CD4-positive, CD25-positive, alpha-beta regulatory T cell (primary cell): ENCODE measurements around the gene KIF26A. TPM values are rescaled to one million over a fixed set of nuclear protein-coding genes. Genes with fewer than 3 reads are reported as not detected.

ENCODE experiments used
- ATAC-seq, 2 donors: fragments of 150-1000 bp; cut with Tn5 transposase; one replicate each; pipeline ENCODE4 v1.10.0; 2021; ENCODE audit warnings: low read depth in 2 of 2, moderate number of reproducible peaks in 2 of 2, moderate library complexity in 1 of 2
- DNase-seq, 3 donors: peaks; one replicate each; pipeline versions ENCODE4 v3.0.0 to v3.0.0-alpha.2; 2012 to 2022; ENCODE audit warnings: mixed read lengths in 1 of 3
- H3K27ac ChIP-seq: one replicate; pipeline ENCODE4 v1.7.0; 2013; ENCODE audit warnings: mild to moderate bottlenecking, low read length; ENCODE audit not compliant: insufficient read depth, poor library complexity, severe bottlenecking
- H3K27me3 ChIP-seq: one replicate; pipeline ENCODE4 v1.7.0; 2013; ENCODE audit warnings: low read length; ENCODE audit not compliant: control insufficient read depth, insufficient read depth
- H3K36me3 ChIP-seq: one replicate; pipeline ENCODE4 v1.7.0; 2013; ENCODE audit warnings: mild to moderate bottlenecking, low read length, moderate library complexity; ENCODE audit not compliant: control insufficient read depth, insufficient read depth
- H3K4me1 ChIP-seq: 2 replicates; pipeline ENCODE4 v1.7.0; 2013; ENCODE audit warnings: mild to moderate bottlenecking, low read length; ENCODE audit not compliant: insufficient read depth, control insufficient read depth, poor library complexity, severe bottlenecking
- H3K4me3 ChIP-seq: one replicate; pipeline ENCODE4 v1.7.0; 2013; ENCODE audit warnings: low read depth, mild to moderate bottlenecking, low read length, moderate library complexity
- H3K9me3 ChIP-seq, 2 experiments: 1 replicate in 1 of 2; 2 replicates in 1 of 2; pipeline ENCODE4 v1.7.0; 2013; ENCODE audit warnings: low read length in 2 of 2, mild to moderate bottlenecking in 1 of 2, moderate library complexity in 1 of 2; ENCODE audit not compliant: control insufficient read depth in 2 of 2
- H3K27ac Mint-ChIP-seq, 3 donors: one replicate each; pipeline ENCODE4 v1.8.0; 2020 to 2022; ENCODE audit warnings: mild to moderate bottlenecking in 3 of 3, mixed read lengths in 3 of 3, moderate library complexity in 2 of 3
- H3K27me3 Mint-ChIP-seq: one replicate; pipeline ENCODE4 v1.8.0; 2022; ENCODE audit warnings: mild to moderate bottlenecking, mixed read lengths
- H3K36me3 Mint-ChIP-seq: one replicate; pipeline ENCODE4 v1.8.0; 2020; ENCODE audit warnings: mixed read lengths
- H3K4me1 Mint-ChIP-seq, 4 donors: one replicate each; pipeline ENCODE4 v1.8.0; 2020 to 2022; ENCODE audit warnings: mixed read lengths in 4 of 4, mild to moderate bottlenecking in 1 of 4
- H3K4me3 Mint-ChIP-seq, 4 donors: one replicate each; pipeline ENCODE4 v1.8.0; 2020 to 2022; ENCODE audit warnings: mild to moderate bottlenecking in 4 of 4, mixed read lengths in 4 of 4, moderate library complexity in 3 of 4
- H3K9me3 Mint-ChIP-seq, 7 donors: one replicate each; pipeline ENCODE4 v1.8.0; 2020 to 2022; ENCODE audit warnings: mixed read lengths in 7 of 7, mild to moderate bottlenecking in 3 of 7, moderate library complexity in 2 of 7
- polyA plus RNA-seq, 4 donors: library from polyadenylated mRNA; unstranded; fragments of 300-500 nt; fragmentation: Illumina TruSeq; gene quantifications; one replicate each; pipeline ENCODE4 v1.2.3, GENCODE V29; 2021
- total RNA-seq: library from RNA; stranded (reverse); gene quantifications from one replicate; pipeline ENCODE4 v1.2.3, GENCODE V29; 2022

KIF26A gene
- total and polyA plus RNA-seq, 5 donors from 2014 or later, result 0.07 TPM; not detected in 4

DNA sequence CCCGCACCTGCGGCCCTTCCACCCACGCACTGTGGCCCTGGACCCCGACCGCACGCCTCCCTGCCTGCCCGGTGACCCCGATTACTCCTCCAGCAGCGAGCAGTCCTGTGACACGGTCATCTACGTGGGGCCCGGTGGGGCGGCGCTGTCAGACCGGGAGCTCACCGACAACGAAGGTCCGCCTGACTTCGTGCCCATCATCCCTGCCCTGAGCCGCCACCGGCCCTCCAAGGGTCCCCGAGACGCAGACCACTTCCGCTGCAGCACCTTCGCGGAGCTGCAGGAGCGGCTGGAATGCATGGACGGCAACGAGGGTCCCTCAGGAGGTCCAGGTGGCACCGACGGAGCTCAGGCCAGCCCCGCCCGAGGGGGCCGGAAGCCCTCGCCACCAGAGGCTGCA, 36.7 kb downstream of the KIF26A start:
- H3K27ac ChIP-seq, result no peak overlapping the region
- no peak overlapping the region for H3K27ac Mint-ChIP-seq
- H3K4me3 ChIP-seq, result no peak overlapping the region
- no peaks in the 10 kb centered on the region for H3K27me3 Mint-ChIP-seq
- no peaks in the 10 kb centered on the region for H3K27me3 ChIP-seq
- no peak overlapping the region for H3K4me3 Mint-ChIP-seq
- DNase-seq (no peak), ATAC-seq (no peak)
- no peaks in the 10 kb centered on the region for H3K4me1 Mint-ChIP-seq
- no peaks in the 10 kb centered on the region for H3K9me3 ChIP-seq
- H3K36me3 Mint-ChIP-seq, result no peaks in the 10 kb centered on the region
- H3K36me3 ChIP-seq, result no peaks in the 10 kb centered on the region
- no peaks in the 10 kb centered on the region for H3K9me3 Mint-ChIP-seq
- no peaks in the 10 kb centered on the region for H3K4me1 ChIP-seq

GRCh38 chr14:104175811-104176210, 37.4 kb downstream of the KIF26A start:
- no peak overlapping the region for H3K27ac ChIP-seq
- H3K27me3 ChIP-seq, result no peaks in the 10 kb centered on the region
- H3K4me3 Mint-ChIP-seq, result no peak overlapping the region
- H3K9me3 ChIP-seq, result no peaks in the 10 kb centered on the region
- ATAC-seq (no peak), DNase-seq (no peak)
- no peaks in the 10 kb centered on the region for H3K36me3 Mint-ChIP-seq
- no peaks in the 10 kb centered on the region for H3K4me1 ChIP-seq
- H3K27ac Mint-ChIP-seq, result no peak overlapping the region
- no peaks in the 10 kb centered on the region for H3K36me3 ChIP-seq
- H3K9me3 Mint-ChIP-seq, result no peaks in the 10 kb centered on the region
- H3K4me3 ChIP-seq, result no peak overlapping the region
- no peaks in the 10 kb centered on the region for H3K4me1 Mint-ChIP-seq
- H3K27me3 Mint-ChIP-seq, result no peaks in the 10 kb centered on the region

GRCh38 chr14:104176611-104177010, 38.2 kb downstream of the KIF26A start:
- Mint-ChIP-seq H3K9me3 (no peaks in the 10 kb centered on the region), H3K27me3 (no peaks in the 10 kb centered on the region), H3K4me1 (no peaks in the 10 kb centered on the region), H3K27ac (no peak overlapping the region), H3K36me3 (no peaks in the 10 kb centered on the region), H3K4me3 (no peak overlapping the region)
- no peaks in the 10 kb centered on the region for H3K9me3 ChIP-seq
- no peak overlapping the region for H3K4me3 ChIP-seq
- H3K27me3 ChIP-seq, result no peaks in the 10 kb centered on the region
- DNase-seq (no peak), ATAC-seq (no peak)
- H3K36me3 ChIP-seq, result no peaks in the 10 kb centered on the region
- no peaks in the 10 kb centered on the region for H3K4me1 ChIP-seq
- H3K27ac ChIP-seq, result no peak overlapping the region

DNA sequence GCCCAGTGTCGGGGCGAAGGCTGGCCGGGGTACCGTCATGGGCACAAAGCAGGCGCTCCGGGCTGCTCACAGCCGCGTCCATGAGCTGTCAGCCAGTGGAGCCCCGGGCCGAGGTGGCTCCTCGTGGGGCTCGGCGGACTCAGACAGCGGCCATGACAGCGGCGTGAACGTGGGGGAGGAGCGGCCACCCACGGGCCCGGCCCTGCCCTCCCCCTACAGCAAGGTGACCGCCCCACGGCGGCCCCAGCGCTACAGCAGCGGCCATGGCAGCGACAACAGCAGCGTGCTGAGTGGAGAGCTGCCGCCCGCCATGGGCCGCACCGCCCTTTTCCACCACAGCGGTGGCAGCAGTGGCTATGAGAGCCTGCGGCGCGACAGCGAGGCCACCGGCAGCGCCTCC, 39.0 kb downstream of the KIF26A start:
- H3K27ac ChIP-seq, result no peak overlapping the region
- ATAC-seq, result no peak
- H3K36me3 Mint-ChIP-seq, result no peaks in the 10 kb centered on the region
- no peaks in the 10 kb centered on the region for H3K27me3 Mint-ChIP-seq
- no peak overlapping the region for H3K4me3 ChIP-seq
- no peak for DNase-seq
- no peaks in the 10 kb centered on the region for H3K4me1 ChIP-seq
- no peaks in the 10 kb centered on the region for H3K27me3 ChIP-seq
- H3K9me3 Mint-ChIP-seq, result no peaks in the 10 kb centered on the region
- H3K9me3 ChIP-seq, result no peaks in the 10 kb centered on the region
- no peaks in the 10 kb centered on the region for H3K4me1 Mint-ChIP-seq
- no peak overlapping the region for H3K4me3 Mint-ChIP-seq
- H3K36me3 ChIP-seq, result no peaks in the 10 kb centered on the region
- no peak overlapping the region for H3K27ac Mint-ChIP-seq

- DNase-seq, result no peak
- no peaks in the 10 kb centered on the region for H3K36me3 Mint-ChIP-seq
- no peaks in the 10 kb centered on the region for H3K27me3 Mint-ChIP-seq
- no peaks in the 10 kb centered on the region for H3K27me3 ChIP-seq
- H3K27ac ChIP-seq, result no peak overlapping the region
- no peaks in the 10 kb centered on the region for H3K4me1 Mint-ChIP-seq
- no peaks in the 10 kb centered on the region for H3K9me3 Mint-ChIP-seq
- no peak overlapping the region for H3K27ac Mint-ChIP-seq
- no peak for ATAC-seq
- H3K4me3 ChIP-seq, result no peak overlapping the region
- H3K36me3 ChIP-seq, result no peaks in the 10 kb centered on the region
- no peak overlapping the region for H3K4me3 Mint-ChIP-seq
- no peaks in the 10 kb centered on the region for H3K4me1 ChIP-seq
- no peaks in the 10 kb centered on the region for H3K9me3 ChIP-seq
These were observed 39.9 kb downstream of the KIF26A start for GRCh38 chr14:104178279-104178678.

DNA sequence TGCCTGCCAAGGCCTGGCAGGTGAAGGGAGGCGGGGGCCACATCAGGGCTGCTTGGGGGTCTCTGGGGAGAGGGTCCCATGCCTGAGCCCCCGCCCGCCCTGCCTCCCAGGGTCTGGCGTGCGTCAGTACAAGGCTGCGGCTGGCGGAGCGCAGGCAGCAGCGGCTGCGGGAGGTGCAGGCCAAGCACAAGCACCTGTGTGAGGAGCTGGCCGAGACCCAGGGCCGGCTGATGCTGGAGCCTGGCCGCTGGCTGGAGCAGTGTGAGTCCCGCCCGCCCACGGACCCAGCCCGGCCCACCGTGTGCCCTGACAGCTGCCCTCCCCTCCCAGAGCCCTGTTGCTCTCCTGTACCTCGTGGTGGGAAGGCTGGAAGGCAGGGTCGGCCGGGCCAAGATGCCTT, 40.7 kb downstream of the KIF26A start:
- Histone ChIP-seq H3K27me3 (no peaks in the 10 kb centered on the region), H3K9me3 (no peaks in the 10 kb centered on the region), H3K4me3 (no peak overlapping the region), H3K4me1 (no peaks in the 10 kb centered on the region), H3K36me3 (no peaks in the 10 kb centered on the region), H3K27ac (no peak overlapping the region)
- Mint-ChIP-seq H3K27me3 (no peaks in the 10 kb centered on the region), H3K9me3 (no peaks in the 10 kb centered on the region), H3K4me1 (no peaks in the 10 kb centered on the region), H3K27ac (no peak overlapping the region), H3K4me3 (no peak overlapping the region), H3K36me3 (no peaks in the 10 kb centered on the region)
- DNase-seq (no peak), ATAC-seq (no peak)

DNA sequence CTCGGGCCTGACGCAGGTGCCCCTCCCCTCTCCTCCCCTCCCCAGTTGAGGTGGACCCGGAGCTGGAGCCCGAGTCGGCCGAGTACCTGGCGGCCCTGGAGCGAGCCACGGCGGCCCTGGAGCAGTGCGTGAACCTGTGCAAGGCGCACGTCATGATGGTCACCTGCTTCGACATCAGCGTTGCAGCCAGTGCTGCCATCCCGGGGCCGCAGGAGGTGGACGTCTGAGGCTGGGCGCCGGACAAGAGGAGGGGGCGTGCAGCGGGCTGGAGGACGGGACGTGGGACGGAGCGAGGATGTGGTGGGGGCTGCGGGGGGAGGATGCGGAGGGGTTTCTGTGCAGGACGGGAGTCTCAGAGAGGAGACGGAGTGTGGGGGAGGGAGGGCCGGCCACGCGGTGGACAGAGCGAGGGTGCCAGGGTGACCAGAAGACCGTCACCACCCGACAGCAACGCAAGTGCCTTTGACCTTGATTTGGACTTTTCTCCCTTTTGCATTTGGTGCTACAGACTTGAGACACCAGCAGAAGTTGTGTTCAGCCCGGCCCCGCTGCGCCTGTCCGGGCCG, 41.3 kb downstream of the KIF26A start:
- ATAC-seq (no peak), DNase-seq (no peak)
- no peaks in the 10 kb centered on the region for H3K9me3 Mint-ChIP-seq
- H3K36me3 Mint-ChIP-seq, result no peaks in the 10 kb centered on the region
- H3K27ac Mint-ChIP-seq, result no peak overlapping the region
- Histone ChIP-seq H3K36me3 (no peaks in the 10 kb centered on the region), H3K4me1 (no peaks in the 10 kb centered on the region), H3K27ac (no peak overlapping the region), H3K9me3 (no peaks in the 10 kb centered on the region), H3K4me3 (no peak overlapping the region), H3K27me3 (no peaks in the 10 kb centered on the region)
- H3K4me1 Mint-ChIP-seq, result no peaks in the 10 kb centered on the region
- no peaks in the 10 kb centered on the region for H3K27me3 Mint-ChIP-seq
- no peak overlapping the region for H3K4me3 Mint-ChIP-seq

DNA sequence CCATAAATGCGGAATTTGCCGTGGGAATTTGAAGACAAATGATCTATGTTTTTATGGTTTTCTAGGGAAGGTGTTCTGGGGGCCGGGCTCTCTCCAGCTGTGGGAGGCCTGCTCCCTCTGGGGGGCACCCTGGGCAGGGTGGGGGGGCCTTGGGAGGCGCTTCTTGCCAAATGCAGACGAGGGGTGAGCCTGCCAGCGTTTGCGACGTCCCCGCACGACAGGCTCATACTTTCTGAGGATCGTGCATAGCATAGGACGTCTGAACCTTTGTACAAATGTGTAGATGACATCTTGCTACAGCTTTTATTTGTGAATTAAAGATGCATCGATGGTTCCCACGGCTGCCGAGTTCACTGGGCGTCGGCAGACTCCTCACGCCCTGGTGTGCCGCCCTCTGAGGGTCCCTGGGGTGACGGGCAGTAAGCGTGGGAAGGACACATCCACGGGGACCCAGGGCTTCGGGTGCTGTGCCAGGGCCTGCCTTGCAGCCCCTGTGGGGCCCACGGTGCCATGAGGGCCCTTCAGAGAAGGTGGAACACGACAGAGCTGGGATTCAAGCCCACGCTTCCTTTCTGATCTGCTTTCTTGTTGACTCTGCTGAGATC, 42.3 kb downstream of the KIF26A start:
- no peaks in the 10 kb centered on the region for H3K27me3 Mint-ChIP-seq

More for the DNA sequence above, 42.3 kb downstream of the KIF26A start:
- Histone ChIP-seq H3K36me3 (no peaks in the 10 kb centered on the region), H3K27ac (no peak overlapping the region), H3K4me1 (no peaks in the 10 kb centered on the region), H3K27me3 (no peaks in the 10 kb centered on the region), H3K4me3 (no peak overlapping the region), H3K9me3 (no peaks in the 10 kb centered on the region)
- H3K27ac Mint-ChIP-seq, result no peak overlapping the region
- H3K36me3 Mint-ChIP-seq, result no peaks in the 10 kb centered on the region
- H3K4me3 Mint-ChIP-seq, result no peak overlapping the region
- ATAC-seq, result no peak
- no peak for DNase-seq
- H3K9me3 Mint-ChIP-seq, result no peaks in the 10 kb centered on the region
- no peaks in the 10 kb centered on the region for H3K4me1 Mint-ChIP-seq
